Gastroesophageal sphincter (tissue), 3 donors: ENCODE results near the gene SAP25.

Source experiments
- EP300 ChIP-seq: sonication (generic); formaldehyde crosslinking; IDR thresholded peaks from one replicate; pipeline ENCODE4 v1.6.1; 2017; ENCODE audit warnings: antibody characterized with exemption, mild to moderate bottlenecking
- POLR2A ChIP-seq, 2 donors: fragments of 450-650 bp; IDR thresholded peaks; one replicate each; pipeline ENCODE4 v1.6.1; 2017; ENCODE audit warnings: antibody characterized with exemption in 2 of 2, mild to moderate bottlenecking in 2 of 2, moderate library complexity in 1 of 2
- POLR2AphosphoS5 ChIP-seq: sonication (generic); formaldehyde crosslinking; IDR thresholded peaks from one replicate; pipeline ENCODE4 v1.6.1; 2017; ENCODE audit warnings: antibody characterized with exemption
- TF ChIP-seq, protein P1 (sequence below), 4 experiments: fragments of 200-600 bp in 2 of 4; fragments of 450-650 bp in 2 of 4; sonication (generic) in 1 of 4; IDR thresholded peaks; one replicate each; pipeline ENCODE4 v1.5.1; 2017 to 2019; ENCODE audit warnings: antibody characterized with exemption in 4 of 4, mild to moderate bottlenecking in 2 of 4, moderate library complexity in 2 of 4

DNA sequence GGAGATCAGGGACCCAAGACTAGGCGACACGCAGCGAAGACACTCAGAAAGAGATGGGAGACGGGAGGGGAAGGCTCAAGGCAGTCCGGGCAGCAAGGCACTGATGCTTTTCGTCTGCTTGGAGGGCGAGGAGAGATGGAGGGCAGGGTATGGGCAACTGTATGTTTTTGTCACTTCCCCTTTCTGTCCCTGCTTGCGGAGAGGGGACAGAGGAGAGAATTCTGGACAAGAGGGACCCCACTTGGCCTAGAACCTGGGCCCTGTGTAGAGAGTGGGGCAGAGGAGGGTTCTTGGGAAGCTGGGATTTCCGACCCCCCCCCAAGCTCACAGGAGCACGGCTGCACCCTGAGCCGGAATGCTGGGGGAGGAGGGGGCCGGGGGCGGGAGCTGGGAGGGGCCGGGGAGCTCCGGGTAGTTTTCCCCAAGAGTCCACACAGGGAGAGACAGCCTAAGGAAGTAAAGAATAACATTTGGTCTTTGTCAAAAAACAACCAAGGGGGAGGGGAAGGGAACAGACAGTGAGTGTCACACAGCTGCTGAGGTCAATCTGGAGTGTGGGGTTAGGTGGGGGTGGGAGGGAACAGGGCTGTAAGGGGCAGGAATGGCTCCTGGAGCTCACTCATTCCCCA lies 10.5 kb upstream of the SAP25 start:
- TF ChIP-seq, protein P1, sequence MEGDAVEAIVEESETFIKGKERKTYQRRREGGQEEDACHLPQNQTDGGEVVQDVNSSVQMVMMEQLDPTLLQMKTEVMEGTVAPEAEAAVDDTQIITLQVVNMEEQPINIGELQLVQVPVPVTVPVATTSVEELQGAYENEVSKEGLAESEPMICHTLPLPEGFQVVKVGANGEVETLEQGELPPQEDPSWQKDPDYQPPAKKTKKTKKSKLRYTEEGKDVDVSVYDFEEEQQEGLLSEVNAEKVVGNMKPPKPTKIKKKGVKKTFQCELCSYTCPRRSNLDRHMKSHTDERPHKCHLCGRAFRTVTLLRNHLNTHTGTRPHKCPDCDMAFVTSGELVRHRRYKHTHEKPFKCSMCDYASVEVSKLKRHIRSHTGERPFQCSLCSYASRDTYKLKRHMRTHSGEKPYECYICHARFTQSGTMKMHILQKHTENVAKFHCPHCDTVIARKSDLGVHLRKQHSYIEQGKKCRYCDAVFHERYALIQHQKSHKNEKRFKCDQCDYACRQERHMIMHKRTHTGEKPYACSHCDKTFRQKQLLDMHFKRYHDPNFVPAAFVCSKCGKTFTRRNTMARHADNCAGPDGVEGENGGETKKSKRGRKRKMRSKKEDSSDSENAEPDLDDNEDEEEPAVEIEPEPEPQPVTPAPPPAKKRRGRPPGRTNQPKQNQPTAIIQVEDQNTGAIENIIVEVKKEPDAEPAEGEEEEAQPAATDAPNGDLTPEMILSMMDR (IDR thresholded peaks at IDR 0.05): no peak
- no peak for TF ChIP-seq POLR2A (IDR thresholded peaks at IDR 0.05)
- TF ChIP-seq EP300: no peak
- TF ChIP-seq POLR2AphosphoS5: no peak
